Loucy (cell line): ENCODE measurements around the gene IDUA.

ENCODE experiments used
- H2AFZ ChIP-seq: fragments of 200-600 bp; sonication (generic); 2 replicates; pipeline ENCODE4 v1.6.0; 2016; ENCODE audit warnings: antibody characterized with exemption, mild to moderate bottlenecking, low read length, moderate library complexity
- H3F3A ChIP-seq: fragments of 200-600 bp; 2 replicates; pipeline ENCODE4 v1.6.0; 2016; ENCODE audit warnings: antibody characterized with exemption, low read depth, mild to moderate bottlenecking
- H3K27me3 ChIP-seq: fragments of 200-600 bp; sonication (generic); 2 replicates; pipeline ENCODE4 v1.6.1; 2014; ENCODE audit warnings: low read length, mild to moderate bottlenecking; ENCODE audit not compliant: insufficient read depth, poor library complexity, severe bottlenecking
- H3K36me3 ChIP-seq: fragments of 200-600 bp; sonication (generic); 2 replicates; pipeline ENCODE4 v1.6.1; 2016; ENCODE audit warnings: low read length; ENCODE audit not compliant: insufficient read depth
- H3K4me1 ChIP-seq: fragments of 200-600 bp; sonication (generic); 2 replicates; pipeline ENCODE4 v1.5.1; 2014; ENCODE audit warnings: low read length, mild to moderate bottlenecking; ENCODE audit not compliant: insufficient read depth, poor library complexity, severe bottlenecking
- H3K4me2 ChIP-seq: fragments of 200-600 bp; sonication (generic); 2 replicates; pipeline ENCODE4 v1.6.0; 2014; ENCODE audit warnings: antibody characterized with exemption, low read length, low read depth, mild to moderate bottlenecking; ENCODE audit not compliant: poor library complexity, severe bottlenecking
- H3K4me3 ChIP-seq: fragments of 200-600 bp; sonication (generic); 2 replicates; pipeline ENCODE4 v1.5.1; 2014; ENCODE audit warnings: low read length, mild to moderate bottlenecking, mixed read lengths; ENCODE audit not compliant: poor library complexity, severe bottlenecking
- H3K79me2 ChIP-seq: fragments of 200-600 bp; sonication (generic); 2 replicates; pipeline ENCODE4 v1.6.1; 2014; ENCODE audit warnings: low read length; ENCODE audit not compliant: insufficient read depth
- H3K9ac ChIP-seq: fragments of 200-600 bp; sonication (generic); 2 replicates; pipeline ENCODE4 v1.6.0; 2014; ENCODE audit warnings: mild to moderate bottlenecking, low read depth, low read length, moderate library complexity; ENCODE audit not compliant: poor library complexity, severe bottlenecking
- H3K9me2 ChIP-seq: fragments of 200-600 bp; sonication (generic); replicated peaks from 2 replicates; pipeline ENCODE4 v1.6.1; 2016; ENCODE audit warnings: low read depth, low read length, mixed read lengths
- H3K9me3 ChIP-seq: fragments of 200-600 bp; sonication (generic); 2 replicates; pipeline ENCODE4 v1.6.1; 2014; ENCODE audit warnings: mild to moderate bottlenecking, antibody characterized with exemption, low read length, low read depth; ENCODE audit not compliant: insufficient read depth
- H4K20me1 ChIP-seq: fragments of 200-600 bp; sonication (generic); 2 replicates; pipeline ENCODE4 v1.6.0; 2014; ENCODE audit warnings: antibody characterized with exemption, low read length, mild to moderate bottlenecking; ENCODE audit not compliant: insufficient read depth, poor library complexity, severe bottlenecking
- CTCF ChIP-seq: fragments of 200-600 bp; sonication (generic); conservative IDR thresholded peaks from 2 replicates; pipeline ENCODE4 v1.5.1; 2014; ENCODE audit warnings: mild to moderate bottlenecking, antibody characterized with exemption, low read length
- EZH2phosphoT487 ChIP-seq: fragments of 200-600 bp; IDR thresholded peaks from 2 replicates; pipeline ENCODE4 v1.6.1; 2018; ENCODE audit warnings: antibody characterized with exemption, mild to moderate bottlenecking, moderate library complexity, borderline replicate concordance

IDUA gene

GRCh38 chr4:950136-951020 is 36.5 kb upstream of the IDUA start:
- Histone ChIP-seq H3K4me1 (no peaks in the 10 kb centered on the region), H3F3A (no peaks in the 10 kb centered on the region), H3K27me3 (no peaks in the 10 kb centered on the region), H3K9me2 (no peaks in the 10 kb centered on the region), H3K79me2 (no peaks in the 10 kb centered on the region), H3K4me3 (no peak overlapping the region), H4K20me1 (no peaks in the 10 kb centered on the region), H3K36me3 (no peaks in the 10 kb centered on the region), H3K4me2 (no peak overlapping the region), H2AFZ (no peak overlapping the region), H3K9ac (no peak overlapping the region), H3K9me3 (no peaks in the 10 kb centered on the region)
- no peak for TF ChIP-seq EZH2phosphoT487
- no peak for TF ChIP-seq CTCF

- Histone ChIP-seq H2AFZ (no peak overlapping the region), H3K4me3 (no peak overlapping the region), H3K9ac (no peak overlapping the region), H3K36me3 (no peaks in the 10 kb centered on the region), H3K4me1 (no peaks in the 10 kb centered on the region), H3F3A (no peaks in the 10 kb centered on the region), H3K9me2 (no peaks in the 10 kb centered on the region), H3K9me3 (no peaks in the 10 kb centered on the region), H3K27me3 (no peaks in the 10 kb centered on the region), H3K4me2 (no peak overlapping the region), H3K79me2 (no peaks in the 10 kb centered on the region), H4K20me1 (no peaks in the 10 kb centered on the region)
- TF ChIP-seq EZH2phosphoT487 (no peak), CTCF (no peak)
Observed at GRCh38 chr4:951186-951585, 35.7 kb upstream of the IDUA start.

GRCh38 chr4:951594-952468 is 35.0 kb upstream of the IDUA start:
- H4K20me1 ChIP-seq: no peaks in the 10 kb centered on the region
- no peaks in the 10 kb centered on the region for H3K79me2 ChIP-seq
- H3K4me1 ChIP-seq: no peaks in the 10 kb centered on the region
- no peak overlapping the region for H2AFZ ChIP-seq
- H3K9ac ChIP-seq: no peak overlapping the region
- H3K36me3 ChIP-seq: no peaks in the 10 kb centered on the region
- H3K9me3 ChIP-seq: no peaks in the 10 kb centered on the region
- no peaks in the 10 kb centered on the region for H3K9me2 ChIP-seq
- no peak overlapping the region for H3K4me3 ChIP-seq
- TF ChIP-seq EZH2phosphoT487 (no peak), CTCF (no peak)
- H3K27me3 ChIP-seq: no peaks in the 10 kb centered on the region
- H3F3A ChIP-seq: no peaks in the 10 kb centered on the region
- H3K4me2 ChIP-seq: no peak overlapping the region
